GM21515 (cell line): ENCODE results near the gene FCRLA.
"Not testable (repeated sequence)": the region's sequence is repeated elsewhere in the genome, so short reads cannot be mapped to it uniquely, and the experiment has no call there.

Source experiments
- ATAC-seq: cut with Tn5 transposase; IDR thresholded peaks from one replicate; pipeline ENCODE4 v1.9.1; 2021; ENCODE audit not compliant: unreplicated experiment

The FCRLA gene

DNA sequence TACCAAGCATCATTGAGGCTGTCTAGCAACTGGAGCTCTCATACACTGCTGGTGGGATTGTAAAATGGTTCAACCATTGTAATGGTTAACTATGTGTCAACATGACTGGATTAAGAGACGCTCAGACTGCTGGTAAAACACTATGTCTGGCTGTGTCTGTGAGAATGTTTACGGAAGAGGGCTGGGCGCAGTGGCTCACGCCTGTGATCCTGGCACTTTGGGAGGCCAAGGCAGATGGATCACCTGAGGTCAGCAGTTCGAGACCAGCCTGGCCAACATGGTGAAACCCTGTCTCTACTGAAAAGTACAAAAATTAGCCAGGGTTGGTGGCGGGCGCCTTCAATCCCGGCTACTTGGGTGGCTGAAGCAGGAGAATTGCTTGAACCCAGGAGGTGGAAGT, 4.8 kb upstream of the FCRLA start:
- no peak for ATAC-seq

GRCh38 chr1:161705537-161705936, 1.5 kb upstream of the FCRLA start:
- no peak for ATAC-seq

DNA sequence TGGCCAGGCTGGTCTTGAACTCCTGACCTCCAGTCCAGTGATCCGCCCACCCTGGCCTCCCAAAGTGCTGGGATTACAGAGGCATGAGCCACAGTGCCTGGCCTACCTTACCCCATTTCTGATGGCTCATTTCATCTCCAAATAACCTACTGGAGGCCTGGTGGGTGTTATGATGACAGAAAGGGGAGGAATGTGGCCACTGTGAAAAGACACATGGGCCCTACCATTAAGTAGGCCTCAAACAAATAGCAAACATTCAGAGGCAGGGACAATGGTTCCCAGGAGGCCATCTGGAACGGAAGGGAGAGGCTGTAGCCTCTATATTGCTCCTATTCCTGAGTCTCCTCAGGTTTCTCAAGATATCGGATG, 932 bp upstream of the FCRLA start:
- ATAC-seq: peak; percentile 1

GRCh38 chr1:161707503-161707902, 474 bp downstream of the FCRLA start:
- ATAC-seq: no peak

DNA sequence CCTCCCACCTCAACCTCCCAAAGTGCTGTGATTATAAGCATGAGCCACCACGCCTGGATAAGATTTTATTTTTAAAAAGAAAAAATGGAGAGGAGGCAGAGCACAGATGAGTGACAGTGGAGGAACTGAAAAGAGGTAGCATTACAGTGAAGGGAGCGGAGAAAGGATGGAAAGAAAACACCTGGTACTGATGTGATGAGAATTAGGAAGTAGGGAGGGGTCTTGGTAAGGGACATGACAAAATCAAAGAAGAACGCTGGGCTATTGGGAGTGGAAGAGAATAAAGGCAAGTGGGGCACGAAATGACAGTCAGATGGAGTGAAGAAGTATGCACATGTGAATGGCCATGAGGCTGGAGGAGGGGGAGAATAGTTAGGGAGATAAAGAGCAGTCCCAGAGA, 2.3 kb downstream of the FCRLA start:
- ATAC-seq: no peak

- ATAC-seq: no peak
Measured at GRCh38 chr1:161710560-161710959, 3.5 kb downstream of the FCRLA start.

GRCh38 chr1:161718559-161719324, 11.7 kb downstream of the FCRLA start:
- ATAC-seq: peak; percentile 58

GRCh38 chr1:161719325-161719611, 12.2 kb downstream of the FCRLA start:
- ATAC-seq: peak; percentile 39

GRCh38 chr1:161720422-161720821, 13.4 kb downstream of the FCRLA start:
- ATAC-seq: no peak

DNA sequence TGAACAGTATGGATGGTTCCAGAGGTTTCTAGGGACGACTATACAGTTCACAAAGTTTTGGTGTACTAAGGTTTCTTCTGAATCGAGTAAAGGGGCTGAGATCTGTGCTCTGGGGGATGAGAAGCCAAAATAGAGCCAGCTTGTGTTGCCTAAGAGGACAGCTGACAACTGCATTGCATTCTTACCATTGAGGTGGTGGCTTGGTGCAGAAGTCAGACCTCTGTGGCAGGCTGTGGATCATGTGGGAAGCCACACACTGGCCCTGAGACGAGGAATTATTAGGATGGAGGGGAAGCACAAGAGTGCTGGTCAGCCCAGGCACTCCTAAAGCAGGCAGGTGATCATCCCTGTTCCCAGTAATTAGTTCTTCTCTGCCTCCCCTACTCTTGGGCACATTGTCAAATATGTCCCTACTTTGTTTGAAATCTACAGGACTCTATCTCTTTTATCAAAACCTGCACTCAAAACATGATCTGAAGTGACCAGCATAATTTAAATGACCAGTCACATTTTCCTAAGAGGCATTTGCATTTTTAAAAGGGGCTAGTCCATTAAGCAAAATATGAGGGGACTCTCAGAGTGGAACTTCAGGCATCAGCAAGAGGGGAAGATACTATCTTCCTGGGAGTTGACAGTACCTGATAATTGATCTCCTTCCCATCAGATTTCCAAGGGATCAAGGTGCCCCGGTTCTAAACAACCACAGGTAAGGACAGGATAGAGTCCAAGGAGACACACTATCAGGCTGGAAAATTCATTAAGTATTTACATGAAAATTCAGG, 14.1 kb downstream of the FCRLA start, which contains the start of gene FCRLB:
Gene FCRLB (plus strand): TSS at position 589 of the 782 bp plus-strand sequence. CDS start 1,129 bp downstream, outside the sequence.
- no peak for ATAC-seq

DNA sequence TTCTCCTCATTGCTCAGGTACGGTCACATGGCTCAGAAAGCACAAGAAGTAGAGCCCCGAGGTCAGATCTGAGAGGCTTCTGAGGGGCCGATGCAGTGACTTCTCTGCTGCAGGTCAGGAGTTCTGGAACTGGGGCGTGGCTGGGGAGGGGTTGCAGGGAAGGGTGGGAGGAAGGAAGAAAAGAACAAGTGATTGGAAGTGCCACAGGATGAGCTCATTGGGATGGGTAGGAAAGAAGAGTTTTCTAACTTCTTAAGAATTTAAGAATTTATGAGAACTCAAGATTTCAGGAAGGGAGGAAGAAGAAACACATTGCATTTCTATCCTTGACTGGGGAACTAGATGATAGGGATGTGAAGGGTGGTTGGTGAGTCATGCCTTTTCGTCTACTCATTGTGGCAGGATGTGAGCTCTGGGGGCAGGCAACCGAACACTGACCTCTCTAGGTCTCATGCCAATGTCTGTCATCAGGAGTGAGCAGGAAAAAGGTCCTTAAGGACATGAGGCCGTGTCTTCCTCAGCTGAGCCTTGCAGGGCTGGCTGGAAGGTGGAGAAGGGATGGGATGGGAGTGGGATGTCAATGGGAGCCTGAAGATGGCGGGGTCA, 14.8 kb downstream of the FCRLA start:
- no peak for ATAC-seq

GRCh38 chr1:161722406-161722805, 15.4 kb downstream of the FCRLA start:
- no peak for ATAC-seq

DNA sequence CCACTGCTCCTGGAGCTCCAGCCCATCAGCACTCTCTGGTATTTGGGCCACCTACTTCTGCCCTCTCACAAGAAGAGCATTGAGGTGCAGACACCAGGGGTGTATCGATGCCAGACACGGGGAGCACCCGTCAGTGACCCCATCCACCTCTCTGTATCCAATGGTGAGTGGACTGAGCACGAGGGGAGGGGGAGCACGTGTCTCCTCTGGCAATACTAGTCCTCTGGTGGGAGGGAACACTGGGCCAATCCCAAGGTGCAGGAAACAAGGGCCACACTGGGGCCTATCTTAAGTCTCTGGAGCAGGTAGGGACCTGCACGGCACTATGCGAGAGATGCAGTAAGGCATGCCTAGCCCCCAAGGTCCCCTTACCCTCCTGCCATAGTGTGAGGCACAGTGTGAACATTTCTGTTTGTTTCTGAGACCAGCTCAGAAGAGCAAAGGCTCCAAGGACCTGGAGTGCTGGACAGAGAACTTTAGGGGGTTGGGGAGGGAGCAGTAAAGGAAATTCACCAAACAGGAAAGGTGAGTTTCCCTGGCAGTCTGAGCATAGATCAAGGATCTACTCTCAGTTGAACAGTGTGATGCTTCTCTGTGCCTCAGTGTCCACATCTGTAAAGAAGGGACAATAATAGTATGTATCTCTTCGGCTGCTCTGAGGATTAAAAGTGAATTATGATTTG, 16.6 kb downstream of the FCRLA start:
- no peak for ATAC-seq

DNA sequence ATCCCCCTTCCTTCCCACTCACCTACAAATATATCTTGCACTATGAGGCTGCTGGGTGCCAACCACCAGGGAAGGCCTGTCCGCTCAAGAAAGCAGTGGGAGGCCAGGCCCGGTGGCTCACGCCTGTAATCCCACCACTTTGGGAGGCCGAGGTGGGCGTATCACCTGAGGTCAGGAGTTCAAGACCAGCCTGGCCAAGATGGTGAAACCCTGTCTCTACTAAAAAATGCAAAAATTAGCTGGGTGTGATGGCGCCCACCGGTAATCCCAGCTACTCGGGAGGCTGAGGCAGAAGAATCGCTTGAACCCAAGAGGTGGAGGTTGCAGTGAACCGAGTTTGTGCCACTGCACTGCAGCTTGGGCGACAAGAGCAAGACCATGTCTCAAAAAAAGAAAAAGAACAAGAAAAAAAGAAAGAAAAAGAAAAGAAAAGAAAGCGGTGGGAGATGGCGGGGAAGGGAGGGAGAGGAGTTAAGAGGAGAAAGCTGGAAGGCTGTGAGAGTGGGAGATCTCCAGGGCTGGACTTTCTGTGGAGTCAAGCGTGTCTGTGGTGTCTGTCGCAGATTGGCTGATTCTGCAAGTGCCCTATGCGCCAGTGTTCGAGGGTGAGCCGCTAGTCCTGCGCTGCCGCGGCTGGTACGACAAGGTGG, 18.4 kb downstream of the FCRLA start:
- ATAC-seq: not testable (repeated sequence)

DNA sequence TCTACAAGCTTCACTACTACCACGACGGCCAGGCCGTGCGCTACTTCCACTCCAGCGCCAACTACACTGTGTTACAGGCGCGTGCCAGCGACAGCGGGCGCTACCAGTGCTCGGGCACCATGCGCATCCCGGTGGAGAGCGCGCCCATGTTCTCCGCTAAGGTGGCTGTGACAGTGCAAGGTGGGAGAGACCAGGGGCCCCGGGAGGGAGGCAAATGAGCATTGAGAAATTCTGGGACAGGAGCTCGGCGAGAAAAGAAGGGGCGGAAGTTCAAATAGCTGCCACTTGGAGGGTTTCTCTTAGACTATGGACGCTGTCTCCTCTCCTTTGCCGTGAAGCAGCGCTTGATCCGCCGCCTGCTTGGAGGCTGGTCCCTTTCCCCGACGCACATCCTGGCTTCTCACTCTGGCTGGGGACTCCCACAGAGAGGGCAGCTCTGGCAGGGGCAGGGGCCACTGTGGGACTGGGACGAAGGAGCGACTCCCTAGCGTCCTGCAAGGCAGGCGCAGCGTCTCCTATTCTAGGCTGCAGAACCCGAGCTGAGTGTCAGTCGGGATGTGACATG, 19.0 kb downstream of the FCRLA start:
- peak; percentile 19 for ATAC-seq

- peak; percentile 50 for ATAC-seq
Measured at GRCh38 chr1:161726473-161727255, 19.6 kb downstream of the FCRLA start.

GRCh38 chr1:161727256-161727924, 20.4 kb downstream of the FCRLA start:
- ATAC-seq: peak; percentile 10

DNA sequence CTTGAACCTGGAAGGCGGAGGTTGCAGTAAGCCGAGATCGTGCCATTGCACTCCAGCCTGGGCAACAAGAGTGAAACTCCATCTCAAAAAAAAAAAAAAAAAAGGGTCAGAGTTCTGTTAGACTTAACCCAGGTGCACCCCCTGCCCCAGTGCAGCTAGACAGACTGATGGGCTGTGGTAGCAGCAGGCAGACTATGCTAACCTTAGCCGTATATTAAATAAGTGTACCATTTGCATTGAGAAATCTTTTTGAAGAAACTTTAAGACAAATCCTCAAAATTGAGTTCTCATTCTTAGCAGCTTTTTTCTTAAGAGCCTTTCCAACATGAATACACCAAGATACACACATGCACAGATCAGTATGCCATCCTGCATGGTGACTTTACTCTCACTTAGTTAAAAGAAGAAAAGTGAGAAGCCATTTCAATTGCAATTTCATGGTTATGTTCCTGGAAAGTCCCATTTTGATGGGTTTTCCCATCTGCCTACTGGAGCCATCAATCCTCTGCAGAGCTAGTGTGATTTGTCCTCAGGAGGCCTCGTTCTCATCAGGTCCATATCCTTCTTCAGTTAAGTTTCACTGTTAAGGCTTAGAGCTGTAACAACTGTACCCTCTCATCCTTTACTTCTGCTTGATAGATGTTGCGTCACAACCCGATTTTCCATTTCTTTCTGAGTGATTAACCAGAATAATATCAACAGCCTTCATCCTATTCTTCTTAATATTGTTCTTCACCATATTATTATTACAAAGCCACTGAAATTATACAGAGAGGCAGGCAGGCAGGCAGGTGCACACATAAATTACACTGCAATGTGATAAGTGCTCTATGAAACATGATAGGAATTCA, 21.6 kb downstream of the FCRLA start:
- no peak for ATAC-seq
